GM19035 (cell line): ENCODE measurements around the gene CLEC16A.

Source experiments
- ATAC-seq: cut with Tn5 transposase; IDR thresholded peaks from one replicate; pipeline ENCODE4 v1.9.1; 2021; ENCODE audit not compliant: unreplicated experiment

Gene CLEC16A

DNA sequence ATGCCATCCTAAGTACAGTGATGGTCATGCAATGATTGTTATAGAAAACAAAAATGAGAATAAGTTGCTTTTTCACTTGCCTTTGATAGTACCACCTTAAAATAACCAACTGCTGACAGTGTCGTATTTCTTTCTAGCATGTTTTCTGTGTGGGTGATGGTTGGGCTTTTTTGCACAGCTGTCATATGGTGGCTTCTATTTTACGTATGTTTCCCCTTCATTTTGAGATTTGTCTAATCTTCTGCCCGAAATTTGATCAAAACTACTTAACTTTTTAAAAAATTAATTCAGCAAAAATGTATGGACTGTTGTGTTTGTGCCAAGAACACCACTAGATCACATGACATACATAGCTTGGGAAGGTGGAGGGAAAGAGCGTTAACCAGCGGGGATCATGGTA is 90.7 kb downstream of the CLEC16A start:
- ATAC-seq: no peak

DNA sequence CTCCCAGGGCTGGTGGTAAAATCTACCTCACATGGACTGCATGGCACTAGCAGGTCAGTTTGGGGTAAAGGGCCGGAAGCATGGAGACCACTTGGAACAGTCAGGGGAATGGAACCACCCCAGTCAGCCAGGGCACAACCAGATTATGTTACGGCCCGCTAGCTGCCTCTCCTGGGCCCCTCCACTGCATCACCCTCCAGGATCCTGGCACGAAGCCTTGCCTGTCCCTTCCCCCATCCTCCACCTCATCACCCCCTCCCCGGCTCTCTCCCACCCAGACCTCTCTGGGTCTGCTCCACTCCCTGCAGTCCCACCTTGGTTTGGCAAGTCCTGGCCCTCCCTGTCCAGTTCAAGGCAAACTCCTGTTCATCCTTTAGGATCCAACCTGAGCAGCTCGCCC is 91.7 kb downstream of the CLEC16A start:
- no peak for ATAC-seq

DNA sequence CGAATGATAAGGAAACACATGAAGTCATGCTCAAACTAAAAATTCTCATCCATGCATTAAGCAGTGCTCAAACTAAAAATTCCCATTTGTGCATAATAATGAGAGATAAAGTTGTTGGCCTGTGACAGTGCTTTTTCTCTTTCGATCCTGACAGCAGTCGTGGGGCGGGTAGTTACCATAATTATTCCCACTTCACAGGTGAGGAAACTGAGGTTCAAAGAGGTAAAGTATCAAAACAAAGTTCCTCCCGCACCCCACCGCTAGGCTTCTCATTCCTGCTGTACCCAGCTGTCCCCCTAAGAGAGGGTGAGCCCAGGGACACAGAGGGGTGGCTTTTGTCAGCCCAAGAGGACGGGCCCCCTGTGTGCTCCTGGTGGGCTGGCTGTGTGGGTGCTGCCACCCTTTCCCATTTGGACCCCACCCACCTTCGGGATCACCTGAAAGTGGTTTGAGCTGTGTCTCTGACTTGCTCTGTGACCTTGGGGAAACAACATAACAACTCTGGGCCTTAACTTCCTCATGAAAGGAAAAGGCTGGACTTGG is 92.6 kb downstream of the CLEC16A start:
- no peak for ATAC-seq

DNA sequence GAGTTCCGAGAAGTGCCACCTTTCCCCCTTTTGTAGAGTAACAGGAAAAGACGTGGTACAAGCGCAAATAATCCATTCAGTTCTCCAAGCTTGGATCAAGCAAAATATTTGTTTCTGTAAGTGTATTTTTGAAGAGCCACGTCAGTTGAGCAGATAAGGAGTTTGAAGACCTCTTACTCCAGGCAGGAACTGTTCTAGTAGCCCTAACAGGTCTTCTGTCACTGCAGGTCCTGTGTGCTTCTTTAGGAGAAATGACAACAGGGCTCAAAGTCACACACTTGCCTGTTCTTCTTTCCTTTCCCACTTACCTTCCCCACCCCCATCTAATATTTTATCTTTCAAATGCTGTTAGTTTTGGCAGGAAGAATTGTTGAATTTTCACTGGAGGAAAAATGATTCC is 93.9 kb downstream of the CLEC16A start:
- no peak for ATAC-seq

DNA sequence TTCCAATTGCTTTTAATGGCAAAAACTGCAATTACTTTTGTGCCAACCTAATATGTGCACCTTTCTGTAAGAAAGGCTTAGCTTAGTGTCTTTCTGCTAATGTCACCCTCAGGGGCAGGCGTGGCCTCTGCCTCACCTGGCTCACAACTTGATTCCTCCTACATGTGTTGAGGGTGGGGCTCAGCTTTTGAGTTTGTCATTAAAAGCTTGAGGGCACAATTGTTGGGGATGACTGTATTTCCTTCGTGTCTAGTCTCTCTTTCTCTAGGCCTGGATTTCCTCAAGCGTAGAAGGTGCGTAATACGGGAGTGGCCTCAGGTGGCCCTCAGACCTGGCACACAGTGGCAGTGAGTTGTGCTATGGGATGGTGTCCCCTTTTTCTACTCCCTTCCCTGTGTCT is 94.4 kb downstream of the CLEC16A start:
- no peak for ATAC-seq

DNA sequence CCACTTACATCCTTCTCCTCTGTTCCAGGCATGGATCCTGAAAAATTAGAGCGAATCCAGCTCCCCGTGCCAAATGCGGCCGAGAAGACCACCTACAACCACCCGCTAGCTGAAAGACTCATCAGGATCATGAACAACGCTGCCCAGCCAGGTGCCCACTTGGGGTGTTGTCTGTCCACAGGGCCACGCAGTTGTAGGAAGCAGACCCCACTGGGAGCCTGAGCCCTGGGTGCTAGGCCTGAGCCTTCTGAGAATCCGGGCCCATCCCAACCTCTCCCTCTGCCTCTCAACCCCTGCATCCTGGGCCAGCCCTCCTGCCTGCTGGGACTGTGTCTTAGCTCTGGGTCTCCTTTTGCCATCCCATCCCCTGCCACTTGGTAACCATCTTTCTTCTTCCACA is 95.4 kb downstream of the CLEC16A start:
- ATAC-seq: no peak

DNA sequence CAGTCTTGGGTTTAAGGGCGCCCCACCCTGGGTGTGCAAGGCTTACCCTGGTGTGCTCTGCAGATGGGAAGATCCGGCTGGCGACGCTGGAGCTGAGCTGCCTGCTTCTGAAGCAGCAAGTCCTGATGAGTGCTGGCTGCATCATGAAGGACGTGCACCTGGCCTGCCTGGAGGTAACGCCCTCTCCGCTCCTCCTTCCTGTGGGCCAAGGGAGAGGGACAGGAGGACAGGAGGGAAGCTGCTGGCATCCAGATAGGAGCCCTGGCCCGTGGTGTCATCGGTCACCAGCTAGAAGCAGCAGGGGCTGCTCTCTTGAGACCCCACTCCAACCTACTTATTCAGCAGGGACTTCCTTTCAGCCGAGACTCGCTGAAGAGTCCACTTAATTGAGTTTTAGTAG is 97.8 kb downstream of the CLEC16A start:
- no peak for ATAC-seq

DNA sequence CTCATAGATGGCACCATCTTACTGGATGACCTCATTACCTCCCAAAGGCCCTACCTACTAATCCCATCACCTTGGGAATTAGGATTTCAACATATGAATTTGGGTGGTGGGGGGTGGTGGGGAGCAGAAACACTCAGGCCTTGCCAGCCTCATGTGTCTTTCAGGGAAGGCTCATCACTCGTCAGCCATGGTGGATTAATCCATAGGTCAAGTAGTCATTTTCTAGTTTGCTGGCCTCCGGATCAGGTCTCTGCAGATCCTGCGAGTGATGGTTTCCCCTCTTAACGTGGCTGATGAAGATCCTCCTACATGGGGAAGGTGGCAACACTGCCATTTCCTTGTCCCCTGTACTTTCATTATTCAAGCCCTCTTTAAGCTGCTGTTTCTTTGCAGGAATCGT is 101.1 kb downstream of the CLEC16A start:
- ATAC-seq: no peak

DNA sequence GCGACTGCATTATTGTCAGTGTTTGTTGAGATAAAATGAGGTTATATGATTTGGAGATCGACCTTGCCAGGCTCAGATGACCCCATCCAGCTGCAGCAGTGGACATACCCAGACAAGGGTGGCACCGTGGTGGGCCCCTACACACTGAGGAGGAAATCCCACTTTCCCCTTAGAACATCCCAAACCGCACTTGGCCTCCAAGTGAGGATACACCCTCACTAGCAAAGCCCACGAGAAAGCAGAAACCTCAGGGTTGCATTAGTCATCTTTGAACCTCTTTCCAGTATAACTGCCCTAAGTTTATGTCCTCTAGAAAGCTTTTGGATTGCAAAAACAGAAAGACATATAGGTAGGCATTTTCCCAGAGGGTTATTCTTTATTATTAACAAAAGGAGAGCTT is 101.5 kb downstream of the CLEC16A start:
- ATAC-seq: no peak

DNA sequence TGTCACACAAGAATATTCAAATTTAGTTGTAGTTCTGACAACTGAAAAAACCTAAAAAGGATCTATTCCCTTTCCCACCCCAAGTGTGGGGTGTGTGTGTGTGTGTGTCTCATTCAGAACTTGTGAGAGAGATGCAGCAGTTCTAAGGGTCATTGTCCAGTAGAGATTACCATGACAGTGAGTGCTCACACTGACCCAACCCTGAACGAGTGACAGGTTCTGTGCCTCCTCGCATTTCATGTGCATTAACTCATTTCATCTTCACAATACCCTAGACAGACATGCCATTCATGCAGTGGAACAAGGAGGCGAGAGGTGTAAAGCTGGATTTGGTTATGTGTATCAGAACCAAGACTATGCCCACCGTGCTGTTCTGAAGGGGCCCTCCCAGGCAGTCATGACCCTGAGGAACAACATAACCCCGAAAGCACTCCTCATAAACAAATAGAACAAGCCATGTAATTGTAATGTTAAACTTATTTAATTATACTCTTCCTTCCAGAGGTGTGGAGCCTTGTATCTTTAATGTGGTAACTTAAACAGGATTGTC is 102.1 kb downstream of the CLEC16A start:
- no peak for ATAC-seq

DNA sequence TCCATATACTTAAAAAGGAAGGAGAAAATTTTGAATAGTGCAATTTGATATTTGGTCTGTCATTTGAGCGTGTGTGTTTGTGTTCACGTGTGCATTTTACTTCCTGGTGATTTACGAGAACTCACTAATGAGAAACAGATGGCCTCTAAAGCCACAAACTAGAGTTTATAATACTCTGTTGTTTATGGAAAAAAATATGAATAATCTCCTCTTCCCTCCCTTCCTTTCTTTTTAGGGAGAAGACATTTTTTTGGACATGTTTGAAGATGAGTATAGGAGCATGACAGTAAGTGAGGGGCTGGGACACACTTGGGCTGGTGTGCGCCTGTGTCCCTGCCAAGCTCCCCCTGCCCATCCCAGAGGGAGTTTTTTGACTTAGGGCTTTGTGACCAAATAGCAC is 102.7 kb downstream of the CLEC16A start:
- ATAC-seq: no peak

DNA sequence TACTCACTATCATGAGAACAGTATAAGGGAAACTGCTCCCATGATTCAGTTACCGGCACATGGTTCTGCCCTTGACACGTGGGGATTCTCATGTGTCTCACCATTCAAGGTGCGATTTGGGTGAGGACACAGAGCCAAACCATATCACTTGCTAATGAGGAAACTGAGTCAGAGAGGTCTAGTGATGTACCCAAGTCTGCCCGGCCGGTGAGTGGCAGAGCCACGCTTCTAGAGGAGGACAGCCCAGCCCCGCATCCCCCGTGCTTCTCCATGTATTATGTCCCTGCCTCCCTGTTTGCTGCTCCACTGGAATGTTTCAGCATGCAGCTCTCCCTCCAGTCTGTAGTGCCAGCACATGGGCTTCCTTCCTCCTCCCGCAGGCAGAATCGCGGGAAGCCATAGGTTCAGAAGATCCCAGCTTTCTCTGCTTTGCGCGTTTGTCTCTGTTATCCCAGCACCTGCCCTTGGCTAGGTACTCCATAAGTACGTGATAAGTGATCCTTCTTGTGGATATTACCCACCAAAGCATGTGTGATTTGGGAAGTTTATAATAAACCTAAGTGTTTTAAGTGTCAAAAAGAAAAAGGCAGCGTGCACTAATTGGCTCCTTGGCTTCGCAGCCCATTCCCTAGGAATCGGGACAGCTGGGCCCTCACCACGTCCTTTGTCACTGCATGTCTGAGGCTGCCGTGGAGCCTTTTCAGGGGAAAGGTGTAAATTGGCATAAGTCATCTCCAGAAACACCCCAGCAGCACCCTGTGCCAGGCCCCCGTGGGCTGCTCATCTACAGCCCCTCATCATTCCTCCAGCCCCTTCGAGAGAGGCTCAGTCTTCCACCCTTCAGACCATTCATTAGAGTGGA is 103.8 kb downstream of the CLEC16A start:
- ATAC-seq: no peak

DNA sequence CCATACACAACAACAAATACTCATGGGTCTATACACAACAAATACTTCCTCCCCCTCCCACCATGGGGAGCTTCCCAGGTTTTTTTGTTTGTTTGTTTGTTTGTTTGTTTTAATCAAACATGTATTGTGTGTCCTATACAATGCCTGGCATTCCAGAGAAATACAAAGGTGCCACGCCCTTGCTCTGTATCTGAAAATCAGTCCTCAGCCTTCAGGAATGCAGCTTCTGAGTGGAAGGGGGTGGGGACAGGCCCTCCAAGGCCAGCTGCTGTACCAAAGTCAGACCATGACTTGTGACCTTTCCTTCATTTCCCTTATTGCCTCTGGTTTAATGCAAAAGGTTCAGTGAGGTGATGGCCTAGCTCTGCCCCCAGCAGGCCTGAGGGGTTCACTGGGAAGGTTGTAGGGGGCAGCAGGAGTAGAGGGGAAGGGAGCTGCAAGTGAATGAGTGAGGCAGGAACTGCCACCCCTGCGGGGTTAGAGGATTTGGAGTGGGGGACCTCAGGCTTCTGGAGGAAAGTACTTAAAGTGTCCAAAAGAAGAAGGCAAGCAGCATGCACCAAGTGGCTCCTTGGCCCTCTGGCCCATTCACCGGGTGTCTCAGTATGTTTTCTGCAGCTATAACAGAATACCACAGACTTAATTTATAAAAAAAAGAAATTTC is 105.2 kb downstream of the CLEC16A start:
- ATAC-seq: no peak

DNA sequence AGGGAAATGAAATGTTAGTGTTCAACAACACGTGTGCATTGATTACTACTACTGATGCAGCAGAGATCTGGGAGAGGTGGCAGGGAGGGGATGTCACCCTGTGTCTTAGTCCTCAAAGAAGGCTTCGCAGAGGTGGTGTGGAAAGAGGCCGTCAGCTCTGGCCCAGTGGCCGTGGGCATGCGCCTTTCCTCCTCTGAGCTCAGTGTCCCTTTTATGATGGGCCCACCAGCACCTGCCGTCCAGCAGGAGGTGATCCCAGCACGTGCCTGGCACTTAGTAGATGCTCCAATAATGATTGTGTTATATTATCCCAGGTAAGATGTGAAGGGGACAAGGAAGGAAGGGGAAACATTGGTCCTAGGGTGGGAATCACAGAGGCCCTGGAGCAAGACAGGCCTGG is 106.2 kb downstream of the CLEC16A start:
- no peak for ATAC-seq

DNA sequence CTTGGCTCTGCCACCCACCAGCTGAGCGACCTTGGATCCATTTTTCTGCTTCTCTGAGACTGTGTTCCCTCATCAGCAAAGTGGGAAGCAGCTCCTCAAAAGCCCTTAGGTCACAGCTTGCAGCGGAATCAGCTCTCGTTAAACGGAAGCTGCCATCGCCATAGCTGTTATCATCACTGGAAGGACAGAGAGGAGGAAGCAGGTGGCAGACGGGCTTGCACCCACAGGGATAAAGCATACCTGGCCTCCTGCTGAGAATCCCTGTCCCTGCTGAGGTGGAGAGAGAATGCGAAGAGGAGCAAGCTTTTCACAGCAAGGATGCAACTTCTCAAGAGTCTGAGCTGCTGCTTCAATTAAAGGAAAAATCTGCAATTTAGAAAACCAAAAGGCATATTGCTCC is 106.6 kb downstream of the CLEC16A start:
- no peak for ATAC-seq

DNA sequence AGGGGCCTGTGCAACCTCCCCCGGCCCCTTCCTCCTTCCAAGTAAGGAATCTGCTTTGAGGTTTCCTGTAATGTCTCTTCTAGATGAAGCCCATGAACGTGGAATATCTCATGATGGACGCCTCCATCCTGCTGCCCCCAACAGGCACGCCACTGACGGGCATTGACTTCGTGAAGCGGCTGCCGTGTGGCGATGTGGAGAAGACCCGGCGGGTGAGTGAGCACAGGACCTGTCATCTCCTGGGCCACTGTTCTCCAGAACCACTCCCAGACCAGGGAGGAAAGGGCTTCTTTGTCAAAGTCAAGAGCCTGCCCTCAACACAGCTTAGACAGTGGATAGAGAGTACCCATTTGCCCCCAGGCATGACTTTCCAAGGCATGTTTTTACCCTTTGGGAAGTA is 107.1 kb downstream of the CLEC16A start:
- no peak for ATAC-seq

DNA sequence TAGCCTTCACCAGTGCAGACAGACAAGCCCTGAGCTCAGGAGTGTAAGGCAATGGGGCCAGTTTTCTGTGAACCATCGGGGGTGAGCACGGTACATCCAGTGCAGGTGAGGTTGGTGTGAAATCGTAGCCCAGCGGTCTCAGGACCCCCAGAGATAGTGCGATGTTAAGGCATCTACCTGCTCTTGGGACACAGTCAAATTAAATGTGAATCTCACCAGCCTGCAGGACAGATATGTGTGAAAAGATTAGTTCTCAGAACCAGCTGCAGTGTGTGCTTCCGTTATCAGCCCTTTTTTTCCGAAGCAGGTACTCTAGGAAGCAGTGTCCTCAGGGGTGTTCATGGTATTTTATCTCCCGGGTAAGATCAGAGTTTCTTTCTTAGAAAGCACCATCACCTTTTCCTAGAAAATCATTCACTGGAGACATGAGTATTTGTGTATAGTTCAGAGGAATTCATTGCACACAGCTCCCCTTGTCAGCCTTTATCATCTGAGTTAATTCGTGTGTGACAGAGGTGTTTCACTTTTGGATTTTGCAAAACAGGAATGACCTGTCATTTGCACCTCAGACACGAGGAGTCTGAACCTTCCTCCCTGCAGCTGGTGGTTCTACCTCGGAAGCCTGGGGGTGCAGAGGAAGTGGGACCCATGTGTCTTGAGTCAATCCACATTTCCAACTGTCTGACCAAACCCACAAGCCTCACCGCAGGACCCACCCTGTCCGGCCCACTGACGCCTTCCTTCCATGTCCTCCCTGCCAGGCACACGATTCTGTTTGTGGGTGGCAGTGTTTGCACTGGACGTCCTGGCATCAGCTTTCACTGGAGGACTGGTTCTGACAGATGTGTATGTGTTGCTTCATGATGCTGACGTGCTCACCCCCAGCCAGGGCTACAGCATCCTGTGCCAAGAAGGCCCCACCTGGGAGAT is 107.8 kb downstream of the CLEC16A start:
- peak; percentile 71 for ATAC-seq

DNA sequence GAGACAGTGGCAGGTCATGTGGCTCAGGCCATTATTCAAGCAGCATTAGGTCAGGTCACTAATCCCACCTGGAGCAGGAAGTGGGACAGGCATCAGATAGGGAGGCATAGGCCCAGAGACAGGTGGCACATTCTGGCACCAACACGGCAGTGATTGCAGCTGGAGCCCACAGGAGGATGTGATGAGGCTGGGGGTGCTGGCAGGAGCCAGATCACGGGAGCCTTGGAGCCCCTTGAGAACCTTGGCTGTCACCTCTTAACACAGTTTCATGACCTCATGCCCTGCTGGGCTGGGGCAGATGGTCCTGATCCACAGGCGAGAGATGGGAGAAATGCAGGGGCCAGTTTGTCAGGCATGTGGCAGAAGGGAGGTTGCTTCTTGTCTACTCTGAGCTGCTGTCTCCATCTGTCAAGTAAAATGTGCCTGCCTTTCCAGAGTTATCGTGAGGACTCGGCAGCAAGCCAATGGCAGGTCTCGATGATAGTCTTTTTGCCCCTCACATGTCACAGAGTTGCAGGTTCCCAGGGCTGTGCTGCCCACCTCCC is 109.6 kb downstream of the CLEC16A start:
- ATAC-seq: no peak

DNA sequence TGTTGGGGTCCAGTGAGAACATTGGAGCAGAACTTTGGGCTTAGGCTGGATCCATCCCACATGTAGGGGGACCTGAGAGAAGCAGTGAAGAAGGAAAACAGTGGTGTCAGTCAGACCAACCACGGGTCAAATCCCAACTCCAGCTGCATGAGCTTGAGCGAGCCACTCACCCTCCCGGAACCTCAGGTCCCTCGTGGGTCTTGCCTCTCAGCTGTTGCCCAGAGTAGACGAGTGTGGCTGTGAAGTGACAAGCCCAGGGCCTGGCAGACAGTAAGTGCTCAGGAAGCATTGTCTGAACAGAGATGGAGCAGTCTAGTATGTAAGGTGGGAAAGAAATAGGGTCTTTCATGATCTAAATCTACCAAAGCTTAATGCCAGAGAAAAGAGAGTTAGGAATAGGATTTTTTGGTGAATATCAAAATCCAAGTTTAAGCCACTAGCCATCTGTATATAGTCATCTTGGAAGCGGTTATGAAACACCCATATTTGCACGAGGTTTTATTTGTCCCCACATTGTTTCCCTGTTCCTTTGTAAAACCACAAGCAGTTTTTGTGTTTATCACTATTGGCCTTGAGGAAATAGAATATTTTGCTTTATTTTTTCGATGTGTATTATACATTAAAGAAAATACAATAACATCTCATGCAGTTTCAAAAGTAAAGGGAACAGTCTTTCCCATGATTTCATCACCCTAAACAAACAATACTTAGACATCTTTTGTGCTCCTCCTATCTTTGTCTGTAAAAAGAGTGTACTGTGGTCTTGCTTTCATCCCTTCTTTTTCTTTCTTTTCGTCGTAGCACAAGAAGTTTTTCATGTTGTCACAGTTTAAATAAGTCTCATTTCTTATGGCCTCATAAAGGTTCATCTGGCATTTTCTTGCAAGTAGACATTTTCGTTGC is 112.0 kb downstream of the CLEC16A start:
- ATAC-seq: no peak
